Omental fat pad (tissue), 4 donors: Measurements from ENCODE around the gene BTBD8. TPM values are rescaled to one million over a fixed set of nuclear protein-coding genes. Genes with fewer than 3 reads are reported as not detected.

Source experiments
- ATAC-seq: fragments of 150-250 bp; one replicate; pipeline ENCODE4 v1.9.1; 2016; ENCODE audit warnings: mild to moderate bottlenecking, moderate library complexity; ENCODE audit not compliant: low FRiP score
- DNase-seq: peaks from one replicate; pipeline ENCODE4 v3.0.0-alpha.2; 2019; ENCODE audit warnings: low spot score
- CTCF ChIP-seq, 3 donors: fragments of 450-650 bp; IDR thresholded peaks; one replicate each; pipeline ENCODE4 v1.5.1; 2016 to 2017; ENCODE audit warnings: antibody characterized with exemption in 3 of 3, mild to moderate bottlenecking in 3 of 3, moderate library complexity in 2 of 3
- total RNA-seq, 4 donors: library from RNA; depleted of rRNA; stranded (reverse); fragments of >200 nt; gene quantifications; one replicate each; pipeline ENCODE4 v1.1.0, GENCODE V29; 2016

BTBD8 gene
- total RNA-seq, 4 donors from 2014 or later = 2.0 to 12.3 (median 6.5) TPM

GRCh38 chr1:92154934-92155333, 74.8 kb downstream of the BTBD8 start:
- ATAC-seq (no peak), DNase-seq (no peak)
- no peak for TF ChIP-seq CTCF (IDR thresholded peaks at IDR 0.05)

- no peak for TF ChIP-seq CTCF (IDR thresholded peaks at IDR 0.05)
- no peak for ATAC-seq
Observed at GRCh38 chr1:92159593-92159992, 79.4 kb downstream of the BTBD8 start.

GRCh38 chr1:92165389-92165788, 85.2 kb downstream of the BTBD8 start:
- ATAC-seq (no peak), DNase-seq (no peak)
- TF ChIP-seq CTCF (IDR thresholded peaks at IDR 0.05) = no peak

More at GRCh38 chr1:92159593-92159992, 79.4 kb downstream of the BTBD8 start:
- no peak for DNase-seq

DNA sequence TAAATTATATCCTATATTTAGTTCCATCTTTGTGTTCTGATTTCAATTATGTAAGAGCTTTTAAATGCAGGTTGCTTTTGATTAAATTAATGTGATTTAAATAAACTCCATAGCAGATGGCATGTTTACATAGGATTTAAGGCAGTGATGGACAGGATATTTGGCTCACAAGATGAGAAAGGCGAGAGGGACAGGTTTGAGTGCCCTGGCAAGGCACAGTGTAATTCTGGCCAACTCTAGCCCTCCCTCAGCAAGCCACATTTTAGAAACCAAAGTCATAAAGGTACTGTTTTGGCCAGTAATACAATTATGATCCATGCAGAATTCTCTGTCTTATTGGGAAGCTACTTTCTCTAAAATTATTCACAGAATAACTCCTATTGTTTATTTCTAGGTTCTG, 87.0 kb downstream of the BTBD8 start:
- ATAC-seq = no peak
- TF ChIP-seq CTCF (IDR thresholded peaks at IDR 0.05) = no peak
- DNase-seq = no peak

GRCh38 chr1:92168657-92169056, 88.5 kb downstream of the BTBD8 start:
- no peak for DNase-seq
- ATAC-seq = no peak
- no peak for TF ChIP-seq CTCF (IDR thresholded peaks at IDR 0.05)

DNA sequence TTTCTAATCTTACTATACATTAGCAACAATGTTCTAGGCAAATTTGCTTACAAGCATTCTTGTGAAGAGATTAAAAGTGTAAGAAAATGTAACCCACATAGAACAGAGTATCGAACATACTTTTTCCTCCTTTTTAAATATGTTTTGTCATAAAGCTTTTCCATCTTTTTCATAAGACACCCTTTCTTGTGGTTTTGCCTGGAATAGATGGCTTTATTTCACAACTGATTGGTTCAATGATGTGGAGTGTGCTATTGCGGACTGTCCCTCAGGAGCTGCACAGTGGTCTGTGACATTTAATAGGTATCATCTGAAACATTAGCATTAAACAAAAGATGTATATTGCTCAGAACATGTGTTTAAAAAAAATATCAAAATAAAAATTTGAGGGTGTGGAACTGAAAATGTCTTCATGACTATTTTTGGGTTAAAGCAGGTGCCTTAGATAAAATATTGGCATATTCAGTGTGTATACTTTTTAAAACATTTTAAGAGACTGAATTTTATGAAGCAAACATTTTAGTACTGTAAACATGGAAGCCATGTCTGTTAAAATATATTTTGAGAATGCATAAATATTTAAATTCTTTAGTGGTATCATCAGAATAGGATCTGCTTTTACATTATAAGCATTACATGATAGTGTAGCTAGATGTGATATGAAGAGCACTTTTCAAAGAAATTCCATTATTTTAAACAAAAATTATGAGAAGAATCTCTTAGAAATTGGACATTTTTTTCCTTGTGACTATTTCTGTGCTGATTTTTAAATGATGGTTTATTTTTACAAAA, 89.3 kb downstream of the BTBD8 start:
- TF ChIP-seq CTCF (IDR thresholded peaks at IDR 0.05) = no peak

GRCh38 chr1:92184632-92185031, 104.5 kb downstream of the BTBD8 start:
- DNase-seq (no peak), ATAC-seq (no peak)
- TF ChIP-seq CTCF (IDR thresholded peaks at IDR 0.05) = no peak

More for the DNA sequence above, 89.3 kb downstream of the BTBD8 start:
- no peak for DNase-seq
- ATAC-seq = no peak
